ENCODE results near the gene KCNC3.
A peak's percentile ranks its signal among the peaks of the same experiment; 100 is the strongest.
"Not testable (repeated sequence)": the region's sequence is repeated elsewhere in the genome, so short reads cannot be mapped to it uniquely, and the experiment has no call there.

Gene KCNC3

DNA sequence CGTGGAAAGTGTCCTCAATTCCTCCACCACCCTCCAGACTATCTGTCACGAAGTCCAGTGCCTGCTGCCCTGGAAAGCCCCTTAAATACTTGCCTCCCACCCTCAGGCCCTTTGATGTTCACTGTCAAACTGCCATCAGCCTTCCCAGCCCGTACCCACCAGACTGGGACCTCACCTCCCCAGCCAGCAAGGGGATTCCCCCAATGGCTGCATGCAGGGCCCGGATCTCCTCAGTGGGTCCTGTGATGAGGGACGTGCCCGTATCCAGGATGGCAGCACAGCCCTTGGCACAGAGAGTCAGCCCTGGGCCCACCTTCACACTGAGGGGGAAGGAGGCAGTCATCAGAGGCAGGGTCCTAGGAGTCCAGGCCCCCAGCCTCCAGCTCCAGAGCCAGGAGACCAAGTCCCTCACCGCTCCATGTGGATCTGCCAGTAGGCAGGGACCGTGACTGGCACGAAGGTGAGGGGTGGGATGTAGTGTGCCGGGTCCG is 30.2 kb upstream of the KCNC3 start:
- no peak for DNase-seq (ENCODE audit: low spot score)
- TF ChIP-seq, protein P1, sequence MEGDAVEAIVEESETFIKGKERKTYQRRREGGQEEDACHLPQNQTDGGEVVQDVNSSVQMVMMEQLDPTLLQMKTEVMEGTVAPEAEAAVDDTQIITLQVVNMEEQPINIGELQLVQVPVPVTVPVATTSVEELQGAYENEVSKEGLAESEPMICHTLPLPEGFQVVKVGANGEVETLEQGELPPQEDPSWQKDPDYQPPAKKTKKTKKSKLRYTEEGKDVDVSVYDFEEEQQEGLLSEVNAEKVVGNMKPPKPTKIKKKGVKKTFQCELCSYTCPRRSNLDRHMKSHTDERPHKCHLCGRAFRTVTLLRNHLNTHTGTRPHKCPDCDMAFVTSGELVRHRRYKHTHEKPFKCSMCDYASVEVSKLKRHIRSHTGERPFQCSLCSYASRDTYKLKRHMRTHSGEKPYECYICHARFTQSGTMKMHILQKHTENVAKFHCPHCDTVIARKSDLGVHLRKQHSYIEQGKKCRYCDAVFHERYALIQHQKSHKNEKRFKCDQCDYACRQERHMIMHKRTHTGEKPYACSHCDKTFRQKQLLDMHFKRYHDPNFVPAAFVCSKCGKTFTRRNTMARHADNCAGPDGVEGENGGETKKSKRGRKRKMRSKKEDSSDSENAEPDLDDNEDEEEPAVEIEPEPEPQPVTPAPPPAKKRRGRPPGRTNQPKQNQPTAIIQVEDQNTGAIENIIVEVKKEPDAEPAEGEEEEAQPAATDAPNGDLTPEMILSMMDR (IDR thresholded peaks at IDR 0.05; ENCODE audit: extremely low read depth, missing control alignments) = no peak

DNA sequence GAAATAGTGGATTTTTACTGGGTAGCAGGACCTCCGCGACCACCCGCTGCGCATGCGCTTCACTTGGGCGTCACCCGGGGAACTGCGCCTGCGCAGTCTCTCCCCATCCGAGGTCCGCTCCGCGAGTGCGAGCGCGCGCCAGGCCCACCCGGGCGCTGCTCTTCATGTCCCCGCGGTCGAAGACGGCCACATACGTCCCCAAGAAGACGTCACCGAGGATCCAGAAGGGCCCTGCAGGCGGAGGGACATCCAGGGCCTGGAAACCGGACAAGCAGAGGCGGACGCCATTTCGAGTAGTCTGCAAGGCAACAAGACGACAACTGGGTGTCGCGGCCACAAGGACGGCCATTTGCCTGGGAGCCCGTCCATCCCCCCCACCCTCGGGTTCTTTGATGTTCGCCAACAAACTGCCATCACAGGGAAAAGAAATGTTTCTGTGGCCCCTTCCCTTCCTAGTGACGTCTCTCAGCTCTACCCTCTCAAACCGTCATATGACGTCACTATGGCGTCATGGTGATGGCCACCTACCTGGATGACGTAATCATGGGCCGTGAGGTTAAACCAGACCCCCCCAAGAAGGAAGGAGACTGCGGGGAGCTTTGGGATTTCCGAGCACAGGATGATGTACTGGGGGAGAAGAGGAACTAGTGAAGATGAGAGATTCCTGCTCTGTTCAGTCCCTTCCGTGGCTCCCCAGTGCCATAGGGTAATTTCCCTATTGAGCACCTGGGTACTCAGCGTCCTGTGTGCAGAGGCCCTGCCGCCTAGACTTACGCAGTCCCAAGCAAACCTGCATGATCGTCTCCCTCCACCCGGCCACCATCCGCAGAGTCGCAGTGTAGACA is 29.5 kb upstream of the KCNC3 start:
- TF ChIP-seq, protein P1 (IDR thresholded peaks at IDR 0.05; ENCODE audit: extremely low read depth, missing control alignments) = no peak
- DNase-seq (ENCODE audit: low spot score) = peak; percentile 82

GRCh38 chr19:50357178-50358100 is 28.3 kb upstream of the KCNC3 start:
- peak; percentile 59 for DNase-seq (ENCODE audit: low spot score)
- TF ChIP-seq, protein P1 (IDR thresholded peaks at IDR 0.05; ENCODE audit: extremely low read depth, missing control alignments) = peak; percentile 84

- DNase-seq (ENCODE audit: low spot score) = no peak
- TF ChIP-seq, protein P1 (IDR thresholded peaks at IDR 0.05; ENCODE audit: extremely low read depth, missing control alignments) = no peak
These were observed 27.6 kb upstream of the KCNC3 start for GRCh38 chr19:50356691-50357177.

DNA sequence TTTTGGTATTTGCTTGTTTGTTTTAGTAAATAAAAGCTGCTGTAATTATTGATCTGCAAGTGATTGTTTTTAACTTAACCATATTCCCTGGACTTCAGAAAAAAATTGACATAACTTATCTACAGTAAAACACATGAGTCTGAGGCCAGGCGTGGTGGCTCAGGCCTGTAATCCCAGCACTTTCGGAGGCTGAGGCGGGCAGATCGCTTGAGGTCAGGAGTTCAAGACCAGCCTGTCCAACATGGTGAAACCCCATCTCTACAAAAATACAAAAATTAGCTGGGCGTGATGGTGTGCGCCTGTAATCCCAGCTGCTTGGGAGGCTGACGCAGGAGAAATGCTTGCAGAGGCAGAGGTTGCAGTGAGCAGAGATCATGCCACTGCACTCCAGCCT is 24.3 kb upstream of the KCNC3 start:
- DNase-seq (ENCODE audit: low spot score) = not testable (repeated sequence)

DNA sequence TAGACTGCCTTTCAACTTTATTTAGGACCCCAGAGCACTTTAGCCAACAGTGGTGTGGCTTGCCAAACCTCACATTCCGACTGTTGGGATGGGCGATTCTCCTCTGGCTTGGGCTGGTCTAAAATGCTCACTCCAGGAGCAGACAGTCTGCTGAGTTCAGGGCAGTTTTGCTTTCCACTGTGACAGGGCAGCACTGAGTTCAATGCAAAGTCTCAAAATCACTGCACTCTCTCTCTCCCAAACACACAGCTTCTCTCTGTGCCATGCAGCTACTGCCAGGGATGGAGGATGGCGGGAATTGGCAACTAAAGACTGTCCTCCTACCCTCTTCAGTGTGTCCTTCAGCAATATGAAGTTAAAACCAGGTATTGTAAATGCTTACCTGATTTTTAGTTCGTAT is 23.1 kb upstream of the KCNC3 start:
- TF ChIP-seq, protein P1 (IDR thresholded peaks at IDR 0.05; ENCODE audit: extremely low read depth, missing control alignments) = no peak
- no peak for DNase-seq (ENCODE audit: low spot score)

GRCh38 chr19:50349277-50350057 is 20.3 kb upstream of the KCNC3 start:
- TF ChIP-seq, protein P1 (IDR thresholded peaks at IDR 0.05; ENCODE audit: extremely low read depth, missing control alignments) = no peak
- no peak for DNase-seq (ENCODE audit: low spot score)

DNA sequence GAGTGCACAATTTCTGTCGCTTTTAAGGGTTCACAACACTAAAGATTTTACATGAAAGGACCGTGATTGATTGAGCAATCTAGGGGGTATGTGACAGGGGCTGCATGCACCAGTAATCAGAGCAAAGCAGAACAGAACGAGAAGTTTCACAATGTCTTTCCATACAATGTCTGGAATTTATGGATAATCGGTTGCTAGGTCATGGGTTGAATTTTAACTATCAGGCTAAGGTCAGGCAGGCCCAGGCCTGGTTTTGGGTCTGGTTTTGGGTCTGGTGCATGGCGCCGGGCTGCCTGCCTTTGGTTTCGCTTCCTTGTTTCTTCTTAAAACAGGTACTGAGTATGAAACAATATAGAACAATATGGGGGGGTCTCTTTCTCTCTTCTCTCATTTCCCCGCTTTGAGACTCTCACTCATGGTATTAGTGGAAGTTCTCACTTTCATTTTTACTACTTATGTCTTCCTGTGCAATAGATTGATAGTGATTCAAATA is 18.0 kb upstream of the KCNC3 start:
- peak; percentile 16 for DNase-seq (ENCODE audit: low spot score)
